Vagina (tissue), 2 donors: Measurements from ENCODE around the gene ABHD12. TPM values are rescaled to one million over a fixed set of nuclear protein-coding genes. Genes with fewer than 3 reads are reported as not detected.

Experiments used
- DNase-seq, 2 donors: peaks; one replicate each; pipeline ENCODE4 v3.0.0-alpha.2; 2017; ENCODE audit errors: extremely low spot score in 2 of 2
- H3K27ac ChIP-seq: fragments of 200-600 bp; sonication (generic); one replicate; pipeline ENCODE4 v1.5.1; 2019
- H3K27me3 ChIP-seq: fragments of 200-600 bp; sonication (generic); one replicate; pipeline ENCODE4 v1.5.1; 2019
- H3K36me3 ChIP-seq, 2 donors: fragments of 200-600 bp; sonication (generic); one replicate each; pipeline ENCODE4 v1.5.1; 2017 to 2019
- H3K4me1 ChIP-seq: fragments of 200-600 bp; sonication (generic); one replicate; pipeline ENCODE4 v1.5.1; 2019
- H3K4me3 ChIP-seq, 2 donors: fragments of 200-600 bp; sonication (generic); 1 replicate in 1 of 2; 2 replicates in 1 of 2; pipeline ENCODE4 v1.5.1; 2016 to 2019
- H3K9me3 ChIP-seq: fragments of 200-600 bp; sonication (generic); one replicate; pipeline ENCODE4 v1.5.1; 2019
- CTCF ChIP-seq, 3 experiments: fragments of 450-650 bp in 2 of 3; fragments of 200-600 bp in 1 of 3; sonication (generic) in 1 of 3; IDR thresholded peaks; one replicate each; pipeline ENCODE4 v1.5.1; 2017 to 2019; ENCODE audit warnings: antibody characterized with exemption in 3 of 3, mild to moderate bottlenecking in 2 of 3, moderate library complexity in 2 of 3
- POLR2A ChIP-seq, 2 donors: fragments of 450-650 bp; IDR thresholded peaks; one replicate each; pipeline ENCODE4 v1.6.1; 2017; ENCODE audit warnings: antibody characterized with exemption in 2 of 2, mild to moderate bottlenecking in 2 of 2, moderate library complexity in 2 of 2
- POLR2AphosphoS5 ChIP-seq, 2 donors: sonication (generic); formaldehyde crosslinking; IDR thresholded peaks; one replicate each; pipeline ENCODE4 v1.9.0; 2017; ENCODE audit warnings: antibody characterized with exemption in 2 of 2, mild to moderate bottlenecking in 2 of 2, low read depth in 1 of 2; ENCODE audit not compliant: insufficient read depth in 1 of 2
- intact Hi-C: fragments of 100-400 bp; cut with DNase I; formaldehyde crosslinking; loops from one replicate; pipeline ENCODE4 v1.15.1; 2023
- total RNA-seq: library from RNA; depleted of rRNA; stranded (reverse); fragments of >200 nt; gene quantifications from one replicate; pipeline ENCODE4 v1.2.3, GENCODE V29; 2016

ABHD12 gene
- total RNA-seq, 1 donor from 2014 or later, result 36.6 TPM

GRCh38 chr20:25345721-25346120, 44.9 kb downstream of the ABHD12 start:
- DNase-seq, result no peak
- Histone ChIP-seq H3K27me3 (no peaks in the 10 kb centered on the region), H3K36me3 (no peaks in the 10 kb centered on the region), H3K4me3 (no peak overlapping the region), H3K9me3 (no peaks in the 10 kb centered on the region), H3K27ac (no peak overlapping the region), H3K4me1 (peaks cover 12% of the 10 kb centered on the region)
- intact Hi-C loops, result no loop called here
- TF ChIP-seq POLR2A (IDR thresholded peaks at IDR 0.05) (no peak), POLR2AphosphoS5 (IDR thresholded peaks at IDR 0.05; ENCODE audit: insufficient read depth in 1 of 2, low read depth in 1 of 2) (no peak), CTCF (IDR thresholded peaks at IDR 0.05) (no peak)

DNA sequence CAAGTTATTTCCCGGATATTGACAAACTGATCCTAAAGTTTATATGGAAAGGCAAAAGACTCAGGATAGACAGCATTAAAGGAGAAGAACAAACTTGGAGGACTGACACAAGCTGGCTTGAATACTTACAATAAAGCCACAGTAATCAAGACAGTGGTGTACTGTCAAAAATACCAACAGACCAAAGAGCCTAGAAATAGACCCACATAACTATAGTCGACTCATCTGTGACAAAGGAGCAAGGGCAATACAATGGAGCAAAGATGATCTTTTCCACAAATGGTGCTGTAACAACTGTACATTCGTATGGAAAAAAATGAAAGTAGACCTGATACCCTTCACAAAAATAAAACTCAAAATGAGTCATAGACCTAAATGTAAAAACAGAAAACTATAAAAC, 46.0 kb downstream of the ABHD12 start:
- peaks cover 15% of the 10 kb centered on the region for H3K4me1 ChIP-seq
- H3K27ac ChIP-seq, result no peak overlapping the region
- TF ChIP-seq CTCF (IDR thresholded peaks at IDR 0.05) (no peak), POLR2AphosphoS5 (IDR thresholded peaks at IDR 0.05; ENCODE audit: insufficient read depth in 1 of 2, low read depth in 1 of 2) (no peak), POLR2A (IDR thresholded peaks at IDR 0.05) (no peak)
- intact Hi-C loops, result no loop called here
- H3K36me3 ChIP-seq, result no peaks in the 10 kb centered on the region
- no peak for DNase-seq
- H3K4me3 ChIP-seq, result no peak overlapping the region
- no peaks in the 10 kb centered on the region for H3K27me3 ChIP-seq
- H3K9me3 ChIP-seq, result no peaks in the 10 kb centered on the region

GRCh38 chr20:25341716-25342680, 48.6 kb downstream of the ABHD12 start:
- Histone ChIP-seq H3K4me1 (peaks cover 17% of the 10 kb centered on the region), H3K27ac (no peak overlapping the region), H3K4me3 (no peak overlapping the region), H3K27me3 (no peaks in the 10 kb centered on the region), H3K36me3 (no peaks in the 10 kb centered on the region), H3K9me3 (no peaks in the 10 kb centered on the region)
- intact Hi-C loops, result no loop called here
- no peak for DNase-seq
- TF ChIP-seq CTCF (IDR thresholded peaks at IDR 0.05), result no peak
- TF ChIP-seq POLR2A (IDR thresholded peaks at IDR 0.05), result no peak
- no peak for TF ChIP-seq POLR2AphosphoS5 (IDR thresholded peaks at IDR 0.05; ENCODE audit: insufficient read depth in 1 of 2, low read depth in 1 of 2)

GRCh38 chr20:25340380-25340779, 50.3 kb downstream of the ABHD12 start:
- Histone ChIP-seq H3K4me3 (no peak overlapping the region), H3K9me3 (no peaks in the 10 kb centered on the region), H3K27ac (no peak overlapping the region), H3K36me3 (no peaks in the 10 kb centered on the region), H3K27me3 (no peaks in the 10 kb centered on the region), H3K4me1 (peaks cover 24% of the 10 kb centered on the region)
- TF ChIP-seq POLR2AphosphoS5 (IDR thresholded peaks at IDR 0.05; ENCODE audit: insufficient read depth in 1 of 2, low read depth in 1 of 2) (no peak), CTCF (IDR thresholded peaks at IDR 0.05) (no peak), POLR2A (IDR thresholded peaks at IDR 0.05) (no peak)
- intact Hi-C loops, result no loop called here
- no peak for DNase-seq

GRCh38 chr20:25339608-25340007, 51.0 kb downstream of the ABHD12 start:
- DNase-seq, result no peak
- TF ChIP-seq POLR2A (IDR thresholded peaks at IDR 0.05) (no peak), CTCF (IDR thresholded peaks at IDR 0.05) (no peak), POLR2AphosphoS5 (IDR thresholded peaks at IDR 0.05; ENCODE audit: insufficient read depth in 1 of 2, low read depth in 1 of 2) (no peak)
- Histone ChIP-seq H3K27ac (no peak overlapping the region), H3K4me3 (no peak overlapping the region), H3K9me3 (no peaks in the 10 kb centered on the region), H3K27me3 (no peaks in the 10 kb centered on the region), H3K4me1 (peaks cover 24% of the 10 kb centered on the region), H3K36me3 (no peaks in the 10 kb centered on the region)
- intact Hi-C loops, result no loop called here
